ENCODE data around the gene ELAVL3. TPM values are rescaled to one million over a fixed set of nuclear protein-coding genes. Genes with fewer than 3 reads are reported as not detected.
"Not testable (repeated sequence)": the region's sequence is repeated elsewhere in the genome, so short reads cannot be mapped to it uniquely, and the experiment has no call there.

The ELAVL3 gene
- total RNA-seq, 2 experiments from 2014 or later: not detected

DNA sequence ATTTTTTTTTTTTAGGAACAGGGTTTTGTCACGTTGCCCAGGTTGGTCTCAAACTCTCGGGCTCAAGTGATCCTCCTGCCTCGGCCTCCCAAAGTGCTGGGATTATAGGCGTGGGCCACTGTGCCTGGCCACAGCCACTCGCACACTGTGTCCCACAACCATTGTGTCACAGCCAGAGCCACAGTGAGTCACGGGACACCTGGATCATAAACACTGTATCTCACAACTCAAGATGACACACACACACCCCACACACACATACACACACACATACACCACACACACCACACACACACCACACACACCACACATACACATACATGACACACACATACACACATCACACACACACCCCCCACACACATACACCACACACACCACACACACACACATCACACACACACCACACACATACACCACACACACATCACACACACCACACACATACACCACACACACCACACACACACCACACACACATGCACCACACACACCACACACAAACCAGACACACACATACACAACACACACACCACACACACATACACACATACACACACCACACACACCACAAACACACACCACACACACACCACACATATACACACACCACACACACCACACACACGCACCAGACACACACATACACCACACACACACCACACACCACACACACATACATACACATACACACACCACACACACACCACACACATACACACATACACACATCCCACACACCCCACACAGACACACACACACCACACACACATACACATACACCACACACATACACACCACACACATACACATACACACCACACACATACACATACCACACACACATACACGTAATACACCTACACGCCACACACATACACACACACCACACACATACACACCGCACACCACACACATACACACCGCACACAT lies 16.2 kb downstream of the ELAVL3 start:
- no peaks in the 10 kb centered on the region for H3K9me3 Mint-ChIP-seq (ENCODE audit: low read depth)
- peaks cover 5% of the 10 kb centered on the region for H3K27me3 Mint-ChIP-seq
- H3K36me3 Mint-ChIP-seq: no peaks in the 10 kb centered on the region
- H3K27ac Mint-ChIP-seq: no peak overlapping the region
- ATAC-seq (no peak), DNase-seq (no peak)
- CTCF ChIA-PET: no interaction called here
- no peak overlapping the region for H3K4me3 Mint-ChIP-seq
- no peaks in the 10 kb centered on the region for H3K4me1 Mint-ChIP-seq

DNA sequence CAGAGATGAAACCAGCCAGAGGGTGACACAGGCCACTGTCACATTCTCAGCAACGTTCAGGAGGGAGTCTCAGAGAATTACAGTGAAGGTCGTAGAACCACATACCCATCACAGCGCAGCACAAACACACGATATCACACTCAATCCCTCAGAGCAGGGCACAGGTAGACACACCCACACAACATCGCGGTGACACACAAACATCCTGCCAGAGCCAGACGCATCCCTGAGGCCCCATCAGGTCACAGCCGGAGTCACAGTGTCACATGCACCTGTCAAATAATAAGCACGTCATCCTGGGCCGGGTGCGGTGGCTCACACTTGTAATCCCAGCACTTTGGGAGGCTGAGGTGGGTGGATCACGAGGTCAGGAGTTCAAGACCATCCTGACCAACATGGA lies 17.5 kb downstream of the ELAVL3 start:
- no peaks in the 10 kb centered on the region for H3K4me1 Mint-ChIP-seq
- no peaks in the 10 kb centered on the region for H3K36me3 Mint-ChIP-seq
- no peaks in the 10 kb centered on the region for H3K9me3 Mint-ChIP-seq (ENCODE audit: low read depth)
- CTCF ChIA-PET: interaction anchor here (0.8 kb wide), 1 partner anchor 21 kb away, joined by 3 read pairs; no protein-coding TSS in a partner anchor
- no peak overlapping the region for H3K27ac Mint-ChIP-seq
- peaks cover 5% of the 10 kb centered on the region for H3K27me3 Mint-ChIP-seq
- DNase-seq: no peak
- ATAC-seq: peak; percentile 16
- H3K4me3 Mint-ChIP-seq: no peak overlapping the region

DNA sequence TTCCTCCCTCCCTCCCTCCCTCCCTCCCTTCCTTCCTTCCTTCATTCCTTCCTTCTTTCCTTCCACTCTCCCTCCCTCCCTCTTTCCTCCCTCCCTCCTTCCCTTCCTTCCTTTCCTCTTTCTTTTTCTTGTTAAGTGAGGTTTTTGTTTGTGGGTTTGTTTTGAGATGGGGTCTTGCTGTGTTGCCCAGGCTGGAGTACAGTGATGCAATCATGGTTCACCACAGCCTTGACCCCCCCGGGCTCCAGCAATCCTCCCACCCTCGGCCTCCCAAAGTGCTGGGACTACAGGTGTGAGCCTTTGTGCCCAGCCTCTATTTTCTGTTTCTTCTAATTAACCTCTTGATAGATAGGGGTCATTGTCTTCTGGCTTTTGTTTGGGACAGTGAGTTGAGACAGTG lies 19.4 kb downstream of the ELAVL3 start:
- CTCF ChIA-PET: interaction anchor here (0.9 to 1.1 kb wide), 2 partner anchors 11 to 21 kb away, joined by 3 read pairs; no protein-coding TSS in a partner anchor
- Mint-ChIP-seq H3K27ac (no peak overlapping the region), H3K27me3 (peaks cover 4% of the 10 kb centered on the region), H3K36me3 (no peaks in the 10 kb centered on the region), H3K4me3 (no peak overlapping the region), H3K9me3 (ENCODE audit: low read depth) (no peaks in the 10 kb centered on the region), H3K4me1 (no peaks in the 10 kb centered on the region)
- DNase-seq (no peak), ATAC-seq (no peak)

DNA sequence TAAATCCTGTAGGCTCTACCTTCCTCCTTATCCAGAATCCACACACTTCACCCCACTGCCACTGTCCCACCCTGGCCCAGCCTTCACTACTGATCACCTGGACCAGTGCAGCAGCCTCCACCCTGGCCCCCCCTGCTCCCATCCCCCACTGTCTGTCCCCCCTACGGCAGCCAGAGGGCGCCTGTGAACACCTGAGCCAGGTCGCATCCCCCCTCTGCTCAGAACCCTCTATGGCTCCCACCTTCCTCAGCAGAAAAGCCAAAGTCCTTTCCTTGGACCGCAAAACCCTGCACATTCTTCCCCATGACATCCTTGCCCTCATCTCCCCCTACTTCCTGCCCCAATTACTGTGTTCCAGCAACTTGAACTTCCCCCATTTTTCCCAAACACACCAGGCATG lies 20.6 kb downstream of the ELAVL3 start:
- Mint-ChIP-seq H3K4me3 (no peak overlapping the region), H3K4me1 (no peaks in the 10 kb centered on the region), H3K27me3 (peaks cover 4% of the 10 kb centered on the region), H3K9me3 (ENCODE audit: low read depth) (no peaks in the 10 kb centered on the region), H3K27ac (no peak overlapping the region), H3K36me3 (no peaks in the 10 kb centered on the region)
- DNase-seq: no peak
- CTCF ChIA-PET: no interaction called here
- no peak for ATAC-seq

DNA sequence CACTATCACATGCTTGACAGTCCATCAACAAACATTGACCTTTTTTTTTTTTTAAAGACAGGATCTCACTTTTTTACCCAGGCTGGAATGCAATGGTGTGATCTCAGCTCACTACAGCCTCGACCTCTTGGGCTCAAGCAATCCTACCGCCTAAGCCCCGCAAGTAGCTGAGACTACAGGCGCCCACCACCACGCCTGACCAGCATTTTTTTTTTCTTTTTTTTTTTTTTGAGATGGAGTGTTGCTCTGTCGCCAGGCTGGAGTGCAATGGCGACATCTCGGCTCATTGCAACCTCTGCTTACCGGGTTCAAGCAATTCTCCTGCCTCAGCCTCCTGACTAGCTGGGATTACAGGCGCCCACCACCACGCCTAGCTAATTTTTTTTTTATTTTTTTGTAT lies 21.9 kb downstream of the ELAVL3 start:
- not testable (repeated sequence) for H3K4me1 Mint-ChIP-seq; H3K9me3 Mint-ChIP-seq (ENCODE audit: low read depth); DNase-seq; ATAC-seq; H3K27me3 Mint-ChIP-seq; H3K27ac Mint-ChIP-seq; H3K4me3 Mint-ChIP-seq; H3K36me3 Mint-ChIP-seq
- CTCF ChIA-PET: interaction anchor here (1.2 to 1.5 kb wide), 2 partner anchors 9 to 24 kb away, joined by 3 to 7 read pairs; no protein-coding TSS in a partner anchor

DNA sequence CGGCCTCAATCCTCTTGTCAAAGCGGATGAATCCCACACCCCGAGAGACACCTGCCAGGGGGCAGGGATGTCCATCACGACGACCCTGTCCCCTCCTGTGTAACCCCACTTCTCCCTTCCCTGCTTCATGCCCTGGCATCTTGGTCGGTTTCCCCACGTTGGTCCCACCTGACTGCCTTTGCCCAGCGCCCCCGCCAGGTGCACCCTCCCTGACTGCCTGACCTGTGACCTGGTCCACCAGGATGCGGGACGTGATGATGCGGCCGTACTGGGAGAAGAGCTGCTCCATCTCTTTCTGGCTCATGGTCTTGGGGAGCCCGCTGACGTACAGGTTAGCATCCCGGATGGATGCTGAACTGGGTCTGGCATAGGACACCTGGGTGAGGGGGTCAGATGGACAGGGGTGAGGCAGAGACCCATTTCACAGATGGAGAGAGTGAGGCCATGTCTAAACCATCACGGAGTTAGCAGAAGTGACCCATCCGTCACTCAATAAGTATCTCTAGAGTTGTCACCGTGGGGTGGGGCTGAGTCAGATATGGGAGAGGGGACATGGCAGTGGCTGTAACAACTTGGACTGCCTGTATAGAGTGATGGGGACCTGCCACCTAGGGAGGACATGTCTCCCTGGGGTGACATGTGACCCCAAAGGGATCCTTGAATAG lies 22.5 kb downstream of the ELAVL3 start:
- H3K9me3 Mint-ChIP-seq (ENCODE audit: low read depth): no peaks in the 10 kb centered on the region
- no peak for ATAC-seq
- no peak overlapping the region for H3K4me3 Mint-ChIP-seq
- H3K4me1 Mint-ChIP-seq: no peaks in the 10 kb centered on the region
- H3K27me3 Mint-ChIP-seq: peaks cover 4% of the 10 kb centered on the region
- no peak for DNase-seq
- no peaks in the 10 kb centered on the region for H3K36me3 Mint-ChIP-seq
- H3K27ac Mint-ChIP-seq: no peak overlapping the region
- CTCF ChIA-PET: interaction anchor here (1.2 to 3.2 kb wide), 3 partner anchors 8 to 24 kb away, joined by 3 to 11 read pairs (median 7); no protein-coding TSS in a partner anchor

DNA sequence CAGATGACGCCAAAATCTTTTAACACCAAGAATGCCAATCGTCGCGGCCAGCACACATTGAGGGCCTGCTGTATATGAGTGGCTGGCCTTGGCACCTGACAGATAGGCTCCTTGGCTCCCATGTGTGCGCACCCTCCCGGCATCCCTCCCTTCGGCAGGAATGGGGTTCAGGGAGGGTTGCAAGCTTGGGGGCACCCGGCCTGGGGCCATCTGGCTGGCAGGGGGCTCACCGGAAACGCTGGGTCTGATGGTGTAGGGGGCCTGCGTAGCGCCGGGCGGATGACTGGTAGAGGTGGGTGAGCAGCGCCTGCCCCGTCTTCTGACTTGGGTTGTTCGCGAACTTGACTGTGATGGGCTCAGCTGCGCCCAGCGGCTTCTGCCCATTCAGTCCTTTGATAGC lies 23.0 kb downstream of the ELAVL3 start:
- CTCF ChIA-PET: interaction anchor here (3.2 kb wide), 1 partner anchor 25 kb away, joined by 11 read pairs; no protein-coding TSS in a partner anchor
- H3K36me3 Mint-ChIP-seq: no peaks in the 10 kb centered on the region
- no peaks in the 10 kb centered on the region for H3K4me1 Mint-ChIP-seq
- H3K27me3 Mint-ChIP-seq: peaks cover 4% of the 10 kb centered on the region
- H3K9me3 Mint-ChIP-seq (ENCODE audit: low read depth): no peaks in the 10 kb centered on the region
- DNase-seq (no peak), ATAC-seq (no peak)
- no peak overlapping the region for H3K27ac Mint-ChIP-seq
- no peak overlapping the region for H3K4me3 Mint-ChIP-seq

DNA sequence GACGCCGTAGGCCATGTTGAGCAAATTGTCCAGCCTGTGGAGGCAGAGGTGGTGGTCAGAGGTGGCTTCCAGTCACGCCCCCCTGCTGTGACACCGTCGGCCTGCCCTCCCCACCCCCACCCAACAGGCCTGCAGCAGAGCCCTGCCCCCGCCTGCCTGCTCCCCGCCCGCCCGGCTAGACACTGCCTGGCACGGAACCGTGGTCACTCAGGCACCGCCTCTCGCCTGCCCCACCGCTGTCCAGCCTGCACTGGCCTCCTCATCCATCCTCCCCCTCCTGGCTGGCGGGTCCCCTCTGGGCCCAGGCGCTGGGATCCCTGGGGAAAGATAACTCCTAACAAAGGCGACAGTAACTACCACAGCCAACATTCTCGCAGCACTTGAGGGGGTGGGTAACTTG lies 23.7 kb downstream of the ELAVL3 start:
- H3K4me1 Mint-ChIP-seq: no peaks in the 10 kb centered on the region
- H3K27me3 Mint-ChIP-seq: peaks cover 4% of the 10 kb centered on the region
- H3K36me3 Mint-ChIP-seq: no peaks in the 10 kb centered on the region
- no peak overlapping the region for H3K4me3 Mint-ChIP-seq
- H3K9me3 Mint-ChIP-seq (ENCODE audit: low read depth): no peaks in the 10 kb centered on the region
- DNase-seq (no peak), ATAC-seq (no peak)
- no peak overlapping the region for H3K27ac Mint-ChIP-seq
- CTCF ChIA-PET: interaction anchor here (3.2 kb wide), 1 partner anchor 26 kb away, joined by 11 read pairs; no protein-coding TSS in a partner anchor

DNA sequence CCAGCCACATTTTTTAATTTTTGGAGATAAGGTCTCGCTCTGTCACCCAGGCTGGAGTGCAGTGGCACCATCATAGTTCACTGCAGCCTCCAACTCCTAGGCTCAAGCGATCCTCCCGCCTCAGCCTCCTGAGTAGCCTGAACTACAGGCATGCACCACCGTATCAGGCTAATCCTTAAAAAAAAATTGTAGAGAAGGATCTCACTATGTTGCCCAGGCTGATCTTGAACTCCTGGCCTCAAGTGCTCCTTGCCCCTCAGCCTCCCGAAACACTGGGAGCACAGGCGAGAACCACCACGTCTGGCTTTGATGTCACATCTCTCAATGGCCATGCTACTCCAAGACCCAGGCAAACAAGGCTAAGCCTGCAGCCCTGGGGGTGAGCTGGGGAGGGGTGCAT lies 24.2 kb downstream of the ELAVL3 start:
- peaks cover 4% of the 10 kb centered on the region for H3K27me3 Mint-ChIP-seq

DNA sequence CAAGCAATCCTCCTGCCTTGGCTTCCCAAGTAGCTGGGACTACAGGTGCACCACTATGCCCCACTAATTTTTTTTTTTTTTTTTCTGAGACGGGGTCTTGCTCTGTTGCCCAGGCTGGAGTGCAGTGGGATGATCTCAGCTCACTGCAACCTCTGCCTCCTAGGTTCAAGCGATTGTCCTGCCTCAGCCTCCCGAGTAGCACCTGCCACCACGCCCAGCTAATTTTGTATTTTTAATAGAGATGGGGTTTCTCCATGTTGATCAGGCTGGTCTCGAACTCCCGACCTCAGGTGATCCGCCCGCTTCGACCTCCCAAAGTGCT lies 25.7 kb downstream of the ELAVL3 start:
- H3K27me3 Mint-ChIP-seq; H3K27ac Mint-ChIP-seq; DNase-seq; H3K4me3 Mint-ChIP-seq; ATAC-seq; H3K9me3 Mint-ChIP-seq (ENCODE audit: low read depth); H3K36me3 Mint-ChIP-seq; H3K4me1 Mint-ChIP-seq: not testable (repeated sequence)
- CTCF ChIA-PET: interaction anchor here (3.2 kb wide), 1 partner anchor 28 kb away, joined by 11 read pairs; no protein-coding TSS in a partner anchor

More for the DNA sequence above, 24.2 kb downstream of the ELAVL3 start:
- CTCF ChIA-PET: interaction anchor here (3.2 kb wide), 1 partner anchor 26 kb away, joined by 11 read pairs; no protein-coding TSS in a partner anchor
- Mint-ChIP-seq H3K36me3 (no peaks in the 10 kb centered on the region), H3K4me1 (no peaks in the 10 kb centered on the region), H3K9me3 (ENCODE audit: low read depth) (no peaks in the 10 kb centered on the region), H3K4me3 (no peak overlapping the region), H3K27ac (no peak overlapping the region)
- DNase-seq (no peak), ATAC-seq (no peak)

DNA sequence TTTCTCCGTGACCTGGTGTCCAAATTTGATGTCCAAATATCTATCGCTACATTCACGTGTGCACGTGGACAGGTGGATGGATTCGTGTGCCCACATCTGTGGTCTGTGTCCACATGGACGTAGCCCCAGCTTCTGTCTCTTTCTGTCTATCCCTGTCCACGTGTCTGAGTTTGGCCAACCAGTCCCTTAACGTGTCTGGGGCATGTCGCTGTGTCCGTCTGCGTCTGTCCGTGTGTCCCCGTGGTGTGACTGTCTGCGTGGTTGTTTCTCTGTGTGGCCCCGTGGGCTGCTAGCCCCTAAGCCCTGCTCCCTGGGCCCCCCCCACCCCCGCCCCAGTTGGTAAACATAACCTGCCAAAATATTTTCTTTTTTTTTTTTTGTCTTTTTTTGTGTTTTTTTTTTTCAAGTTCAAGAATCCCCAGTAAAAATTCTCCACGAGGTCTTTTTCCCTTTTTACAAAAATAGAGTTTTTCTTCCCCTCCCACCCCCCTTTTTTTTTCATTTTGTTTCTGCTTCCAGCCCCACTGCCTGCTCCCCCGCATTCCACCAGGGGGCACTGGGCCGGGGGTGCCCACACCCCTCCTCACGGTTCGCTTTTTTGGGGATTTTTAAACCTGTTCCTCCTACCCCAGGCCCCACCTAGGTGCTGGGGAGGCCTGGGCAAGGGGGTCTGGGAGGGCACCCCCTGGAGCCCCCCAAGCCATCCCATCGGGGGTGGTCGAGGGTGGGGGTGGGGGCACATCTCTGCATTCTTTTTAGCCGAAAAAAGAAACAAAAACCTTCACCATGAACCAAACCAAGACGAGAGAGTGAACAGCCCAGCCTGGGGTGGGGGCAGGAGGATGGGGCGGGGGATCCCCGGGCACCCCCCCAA lies 27.1 kb downstream of the ELAVL3 start:
- H3K4me3 Mint-ChIP-seq: no peak overlapping the region
- H3K36me3 Mint-ChIP-seq: peaks cover 5% of the 10 kb centered on the region
- CTCF ChIA-PET: interaction anchor here (2.0 kb wide), 1 partner anchor 29 kb away, joined by 8 read pairs; no protein-coding TSS in a partner anchor
- no peaks in the 10 kb centered on the region for H3K4me1 Mint-ChIP-seq
- H3K9me3 Mint-ChIP-seq (ENCODE audit: low read depth): no peaks in the 10 kb centered on the region
- DNase-seq (no peak), ATAC-seq (no peak)
- no peaks in the 10 kb centered on the region for H3K27me3 Mint-ChIP-seq
- H3K27ac Mint-ChIP-seq: no peak overlapping the region

DNA sequence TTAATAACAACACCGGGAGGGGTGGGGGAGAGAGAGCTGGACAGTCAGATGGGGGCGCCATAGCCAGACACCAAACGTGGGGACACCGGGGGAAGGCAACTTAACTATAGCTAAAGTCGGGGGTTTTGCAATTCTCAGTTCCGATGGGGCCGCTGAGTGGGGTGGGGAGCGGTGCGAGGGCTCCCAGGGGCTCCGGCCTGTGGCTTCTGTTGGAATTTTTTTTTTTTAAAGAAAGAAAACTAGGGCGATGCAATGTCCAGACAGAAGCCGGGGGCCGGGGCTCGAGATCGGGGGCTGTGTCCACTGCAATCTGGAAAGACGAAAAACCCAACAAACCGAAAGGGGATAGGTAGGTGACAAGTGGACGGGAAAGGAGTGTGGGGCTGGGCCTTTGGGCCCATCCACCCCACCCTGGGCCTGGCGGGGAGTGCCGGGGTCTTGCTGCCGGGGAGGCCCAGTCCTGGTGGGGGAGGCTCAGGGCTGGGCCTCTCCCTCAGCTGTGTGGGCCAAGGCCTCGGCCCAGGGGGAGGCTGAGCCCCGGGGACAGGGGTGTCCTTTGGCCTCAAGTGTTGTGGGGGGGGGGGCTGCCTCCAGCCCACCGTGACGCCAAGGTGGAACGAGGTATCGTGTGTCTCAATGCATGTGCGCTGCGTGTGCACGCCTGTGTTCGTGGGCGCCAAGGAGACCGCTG lies 28.1 kb downstream of the ELAVL3 start:
- H3K9me3 Mint-ChIP-seq (ENCODE audit: low read depth): no peaks in the 10 kb centered on the region
- ATAC-seq (no peak), DNase-seq (no peak)
- H3K4me1 Mint-ChIP-seq: no peaks in the 10 kb centered on the region
- no peak overlapping the region for H3K27ac Mint-ChIP-seq
- H3K27me3 Mint-ChIP-seq: no peaks in the 10 kb centered on the region
- no peak overlapping the region for H3K4me3 Mint-ChIP-seq
- CTCF ChIA-PET: interaction anchor here (0.7 to 2.0 kb wide), 4 partner anchors 9 to 70 kb away, joined by 3 to 8 read pairs (median 4); no protein-coding TSS in a partner anchor
- H3K36me3 Mint-ChIP-seq: peaks cover 5% of the 10 kb centered on the region

Measured in activated CD8-positive, alpha-beta memory T cell treated with anti-CD3 and anti-CD28 coated beads, Interleukin-2, amount 10 ng/mL, durations not matched to agents 7 days and 5 days (primary cell).